ENCODE results near the gene ADRA2C.

DNA sequence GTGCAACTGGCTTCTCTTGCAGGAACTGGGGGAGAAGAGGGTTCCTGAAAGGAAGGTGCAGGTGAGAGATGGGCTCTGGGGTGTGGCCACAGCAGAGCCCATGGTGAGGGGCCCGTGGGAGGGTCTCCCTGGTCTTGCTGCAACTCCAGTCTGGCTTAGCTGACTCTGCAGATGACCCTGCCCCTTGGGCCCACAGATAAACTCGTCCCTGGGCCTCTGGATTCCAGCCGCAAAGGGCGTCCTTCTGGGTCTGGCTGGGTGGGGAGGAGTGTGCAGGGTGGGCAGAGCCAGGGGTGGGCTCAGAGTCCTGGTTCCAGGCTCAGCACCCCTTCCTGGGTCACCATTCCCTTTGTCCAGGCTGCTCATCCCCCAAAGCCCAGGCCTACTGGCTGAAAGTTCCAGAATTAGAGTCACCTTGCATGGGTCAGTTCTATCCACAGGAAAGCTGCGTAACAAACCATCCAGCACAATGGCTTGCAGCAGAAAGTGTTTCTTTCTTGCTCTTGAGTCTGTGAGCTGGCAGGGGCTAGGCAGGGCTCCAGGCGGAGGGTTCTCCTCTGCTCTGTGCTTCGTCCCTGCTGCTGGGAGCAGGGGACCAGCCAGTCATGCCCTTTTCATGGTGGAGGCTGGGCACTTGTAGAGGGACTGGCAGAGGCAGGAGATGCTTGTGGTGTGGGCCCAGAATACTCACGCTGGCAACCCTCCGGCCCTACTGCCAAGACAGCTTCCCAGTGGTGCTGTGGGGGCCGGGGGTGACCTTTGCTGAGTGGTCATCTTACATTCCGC is 43.5 kb upstream of the ADRA2C start:
- TF ChIP-seq, protein P1, sequence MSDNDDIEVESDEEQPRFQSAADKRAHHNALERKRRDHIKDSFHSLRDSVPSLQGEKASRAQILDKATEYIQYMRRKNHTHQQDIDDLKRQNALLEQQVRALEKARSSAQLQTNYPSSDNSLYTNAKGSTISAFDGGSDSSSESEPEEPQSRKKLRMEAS (IDR thresholded peaks at IDR 0.05) = no peak
- TF ChIP-seq, protein P2, sequence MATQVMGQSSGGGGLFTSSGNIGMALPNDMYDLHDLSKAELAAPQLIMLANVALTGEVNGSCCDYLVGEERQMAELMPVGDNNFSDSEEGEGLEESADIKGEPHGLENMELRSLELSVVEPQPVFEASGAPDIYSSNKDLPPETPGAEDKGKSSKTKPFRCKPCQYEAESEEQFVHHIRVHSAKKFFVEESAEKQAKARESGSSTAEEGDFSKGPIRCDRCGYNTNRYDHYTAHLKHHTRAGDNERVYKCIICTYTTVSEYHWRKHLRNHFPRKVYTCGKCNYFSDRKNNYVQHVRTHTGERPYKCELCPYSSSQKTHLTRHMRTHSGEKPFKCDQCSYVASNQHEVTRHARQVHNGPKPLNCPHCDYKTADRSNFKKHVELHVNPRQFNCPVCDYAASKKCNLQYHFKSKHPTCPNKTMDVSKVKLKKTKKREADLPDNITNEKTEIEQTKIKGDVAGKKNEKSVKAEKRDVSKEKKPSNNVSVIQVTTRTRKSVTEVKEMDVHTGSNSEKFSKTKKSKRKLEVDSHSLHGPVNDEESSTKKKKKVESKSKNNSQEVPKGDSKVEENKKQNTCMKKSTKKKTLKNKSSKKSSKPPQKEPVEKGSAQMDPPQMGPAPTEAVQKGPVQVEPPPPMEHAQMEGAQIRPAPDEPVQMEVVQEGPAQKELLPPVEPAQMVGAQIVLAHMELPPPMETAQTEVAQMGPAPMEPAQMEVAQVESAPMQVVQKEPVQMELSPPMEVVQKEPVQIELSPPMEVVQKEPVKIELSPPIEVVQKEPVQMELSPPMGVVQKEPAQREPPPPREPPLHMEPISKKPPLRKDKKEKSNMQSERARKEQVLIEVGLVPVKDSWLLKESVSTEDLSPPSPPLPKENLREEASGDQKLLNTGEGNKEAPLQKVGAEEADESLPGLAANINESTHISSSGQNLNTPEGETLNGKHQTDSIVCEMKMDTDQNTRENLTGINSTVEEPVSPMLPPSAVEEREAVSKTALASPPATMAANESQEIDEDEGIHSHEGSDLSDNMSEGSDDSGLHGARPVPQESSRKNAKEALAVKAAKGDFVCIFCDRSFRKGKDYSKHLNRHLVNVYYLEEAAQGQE (IDR thresholded peaks at IDR 0.05; ENCODE audit: low read depth) = no peak
